ENCODE data around the gene PLAU.
A peak's percentile ranks its signal among the peaks of the same experiment; 100 is the strongest.

PLAU gene

DNA sequence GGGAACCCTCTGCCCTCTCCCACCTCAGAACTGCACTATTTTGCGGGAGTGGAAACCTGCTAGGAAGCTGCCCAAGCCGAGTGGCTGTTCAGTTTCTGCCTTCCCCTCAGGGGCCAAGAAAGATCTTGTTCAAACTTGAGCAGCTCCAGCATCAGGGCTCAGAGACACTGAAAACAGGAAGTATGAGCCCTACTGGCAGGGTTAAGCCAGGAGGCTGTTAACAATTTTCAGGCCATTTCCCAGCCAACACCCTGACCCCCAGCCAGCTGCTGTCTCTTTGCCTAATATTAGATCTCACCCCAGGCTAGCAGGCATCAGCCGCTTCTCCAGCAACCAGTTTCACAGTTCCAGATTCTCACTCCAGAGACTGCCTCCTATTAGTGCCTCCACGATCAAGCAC, 9.2 kb downstream of the PLAU start:
- H3K27me3 ChIP-seq (replicated peaks; ENCODE audit: insufficient read depth, low read length): no peaks in the 10 kb centered on the region
- peak overlapping the region; percentile 46 for H2AFZ ChIP-seq (ENCODE audit: low read length)
- peak; percentile 61 for DNase-seq
- peak overlapping the region; percentile 1; the same call in 1 of the 2 replicates for H3K27ac ChIP-seq (ENCODE audit: low read length)
- H3K4me2 ChIP-seq (ENCODE audit: low read depth, low read length): peak overlapping the region; percentile 56; the same call in 1 of the 2 replicates
- H3K4me1 ChIP-seq (ENCODE audit: low read length): peaks cover 30% of the 10 kb centered on the region
- peaks cover 11% of the 10 kb centered on the region for H3F3A ChIP-seq (ENCODE audit: insufficient read depth, low read length)
- H3K4me3 ChIP-seq (ENCODE audit: low read length): no peak overlapping the region
- H3K9me2 ChIP-seq (replicated peaks; ENCODE audit: insufficient read depth, low read length): no peaks in the 10 kb centered on the region
- no peaks in the 10 kb centered on the region for H3K79me2 ChIP-seq (ENCODE audit: low read length)
- no peak for TF ChIP-seq EZH2 (optimal IDR thresholded peaks at IDR 0.05; ENCODE audit: low read depth, low read length)
- TF ChIP-seq, protein P1, sequence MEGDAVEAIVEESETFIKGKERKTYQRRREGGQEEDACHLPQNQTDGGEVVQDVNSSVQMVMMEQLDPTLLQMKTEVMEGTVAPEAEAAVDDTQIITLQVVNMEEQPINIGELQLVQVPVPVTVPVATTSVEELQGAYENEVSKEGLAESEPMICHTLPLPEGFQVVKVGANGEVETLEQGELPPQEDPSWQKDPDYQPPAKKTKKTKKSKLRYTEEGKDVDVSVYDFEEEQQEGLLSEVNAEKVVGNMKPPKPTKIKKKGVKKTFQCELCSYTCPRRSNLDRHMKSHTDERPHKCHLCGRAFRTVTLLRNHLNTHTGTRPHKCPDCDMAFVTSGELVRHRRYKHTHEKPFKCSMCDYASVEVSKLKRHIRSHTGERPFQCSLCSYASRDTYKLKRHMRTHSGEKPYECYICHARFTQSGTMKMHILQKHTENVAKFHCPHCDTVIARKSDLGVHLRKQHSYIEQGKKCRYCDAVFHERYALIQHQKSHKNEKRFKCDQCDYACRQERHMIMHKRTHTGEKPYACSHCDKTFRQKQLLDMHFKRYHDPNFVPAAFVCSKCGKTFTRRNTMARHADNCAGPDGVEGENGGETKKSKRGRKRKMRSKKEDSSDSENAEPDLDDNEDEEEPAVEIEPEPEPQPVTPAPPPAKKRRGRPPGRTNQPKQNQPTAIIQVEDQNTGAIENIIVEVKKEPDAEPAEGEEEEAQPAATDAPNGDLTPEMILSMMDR (IDR thresholded peaks at IDR 0.05; ENCODE audit: low read length): no peak
- H4K20me1 ChIP-seq (ENCODE audit: insufficient read depth, low read length): no peaks in the 10 kb centered on the region
- no peaks in the 10 kb centered on the region for H3K36me3 ChIP-seq (replicated peaks; ENCODE audit: insufficient read depth, low read length)
- H3K9ac ChIP-seq (ENCODE audit: low read length): no peak overlapping the region
- no peaks in the 10 kb centered on the region for H3K9me3 ChIP-seq (replicated peaks; ENCODE audit: insufficient read depth, low read length)

DNA sequence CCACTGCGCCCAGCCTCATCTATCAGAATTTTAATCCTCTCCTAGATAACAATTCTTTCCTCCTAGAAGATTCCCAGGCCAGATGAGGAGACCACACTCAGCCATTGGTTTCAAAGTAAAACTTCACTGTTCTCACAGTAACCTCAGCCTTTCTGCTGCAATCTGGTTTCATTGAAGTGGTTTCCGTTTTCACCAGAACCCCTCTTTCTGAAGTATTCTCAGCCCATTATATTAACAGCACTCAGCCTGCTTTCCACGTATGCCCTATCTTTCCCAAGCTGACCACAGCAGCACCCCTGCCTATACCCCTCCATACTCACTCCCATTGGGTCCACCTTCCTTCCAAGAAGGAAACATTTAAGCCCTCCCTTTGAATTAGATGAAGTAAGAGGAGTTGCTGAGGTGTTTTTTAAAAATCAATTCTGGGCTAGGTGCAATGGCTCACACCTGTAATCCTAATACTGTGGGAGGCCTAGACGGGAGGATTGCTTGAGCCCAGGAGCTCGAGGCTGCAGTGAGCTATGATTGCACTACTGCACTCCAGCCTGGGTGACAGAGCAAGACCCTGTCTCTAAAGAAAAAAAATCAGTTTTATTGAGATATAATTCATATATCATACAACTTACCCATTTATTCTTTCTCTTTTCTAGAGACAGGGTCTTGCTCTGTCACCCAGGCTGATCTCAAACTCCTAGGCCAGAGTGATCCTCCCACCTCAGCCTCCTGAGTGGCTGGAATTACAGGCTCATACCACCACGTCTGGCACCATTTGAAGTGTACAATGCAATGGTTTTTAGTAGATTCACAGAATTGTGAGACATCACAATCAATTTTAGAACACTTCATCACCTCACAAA, 11.3 kb downstream of the PLAU start:
- peaks cover 11% of the 10 kb centered on the region for H3F3A ChIP-seq (ENCODE audit: insufficient read depth, low read length)
- no peak overlapping the region; the same call in 1 of the 2 replicates for H3K27ac ChIP-seq (ENCODE audit: low read length)
- no peak overlapping the region for H3K9ac ChIP-seq (ENCODE audit: low read length)
- H3K4me3 ChIP-seq (ENCODE audit: low read length): no peak overlapping the region
- no peaks in the 10 kb centered on the region for H3K36me3 ChIP-seq (replicated peaks; ENCODE audit: insufficient read depth, low read length)
- no peak overlapping the region for H2AFZ ChIP-seq (ENCODE audit: low read length)
- no peaks in the 10 kb centered on the region for H3K9me3 ChIP-seq (replicated peaks; ENCODE audit: insufficient read depth, low read length)
- peak; percentile 62 for DNase-seq
- H3K79me2 ChIP-seq (ENCODE audit: low read length): no peaks in the 10 kb centered on the region
- no peaks in the 10 kb centered on the region for H3K27me3 ChIP-seq (replicated peaks; ENCODE audit: insufficient read depth, low read length)
- TF ChIP-seq EZH2 (optimal IDR thresholded peaks at IDR 0.05; ENCODE audit: low read depth, low read length) (no peak), EZH2phosphoT487 (IDR thresholded peaks at IDR 0.05; ENCODE audit: low read length) (no peak)
- TF ChIP-seq, protein P1 (IDR thresholded peaks at IDR 0.05; ENCODE audit: low read length): no peak
- peaks cover 23% of the 10 kb centered on the region for H3K4me1 ChIP-seq (ENCODE audit: low read length)
- H3K9me2 ChIP-seq (replicated peaks; ENCODE audit: insufficient read depth, low read length): no peaks in the 10 kb centered on the region
- no peaks in the 10 kb centered on the region for H4K20me1 ChIP-seq (ENCODE audit: insufficient read depth, low read length)
- peak overlapping the region; percentile 28; the same call in 1 of the 2 replicates for H3K4me2 ChIP-seq (ENCODE audit: low read depth, low read length)

DNA sequence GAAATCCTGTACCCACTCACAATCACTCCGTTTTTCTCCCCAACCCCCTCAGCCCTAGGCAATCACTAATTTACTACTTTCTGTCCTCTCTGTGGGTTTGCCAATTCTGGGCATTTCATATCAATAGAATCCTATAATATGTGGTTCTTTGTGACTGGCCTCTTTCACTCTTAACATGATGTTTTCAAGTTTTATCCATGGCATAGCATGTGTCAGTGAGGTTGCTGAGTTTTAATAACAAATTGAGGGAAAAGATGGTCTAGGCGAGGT, 11.9 kb downstream of the PLAU start:
- no peaks in the 10 kb centered on the region for H3K79me2 ChIP-seq (ENCODE audit: low read length)
- peak overlapping the region; percentile 2; the same call in 1 of the 2 replicates for H3K4me2 ChIP-seq (ENCODE audit: low read depth, low read length)
- no peak overlapping the region for H2AFZ ChIP-seq (ENCODE audit: low read length)
- no peaks in the 10 kb centered on the region for H3K27me3 ChIP-seq (replicated peaks; ENCODE audit: insufficient read depth, low read length)
- H3K9ac ChIP-seq (ENCODE audit: low read length): no peak overlapping the region
- H3F3A ChIP-seq (ENCODE audit: insufficient read depth, low read length): peaks cover 11% of the 10 kb centered on the region
- H3K4me3 ChIP-seq (ENCODE audit: low read length): no peak overlapping the region
- no peak overlapping the region for H3K27ac ChIP-seq (ENCODE audit: low read length)
- no peak for DNase-seq
- no peaks in the 10 kb centered on the region for H4K20me1 ChIP-seq (ENCODE audit: insufficient read depth, low read length)
- no peaks in the 10 kb centered on the region for H3K9me2 ChIP-seq (replicated peaks; ENCODE audit: insufficient read depth, low read length)
- no peaks in the 10 kb centered on the region for H3K36me3 ChIP-seq (replicated peaks; ENCODE audit: insufficient read depth, low read length)
- H3K9me3 ChIP-seq (replicated peaks; ENCODE audit: insufficient read depth, low read length): no peaks in the 10 kb centered on the region
- TF ChIP-seq, protein P1 (IDR thresholded peaks at IDR 0.05; ENCODE audit: low read length): no peak
- TF ChIP-seq EZH2 (optimal IDR thresholded peaks at IDR 0.05; ENCODE audit: low read depth, low read length) (no peak), EZH2phosphoT487 (IDR thresholded peaks at IDR 0.05; ENCODE audit: low read length) (no peak)
- peaks cover 19% of the 10 kb centered on the region for H3K4me1 ChIP-seq (ENCODE audit: low read length)

All from MM.1S (cell line).